ENCODE measurements around the gene ATPAF2.

- TF ChIP-seq EP300 (IDR thresholded peaks at IDR 0.05; ENCODE audit: borderline replicate concordance), result no peak
- TF ChIP-seq EGR1 (IDR thresholded peaks at IDR 0.05), result no peak
- no peak for TF ChIP-seq YY1 (IDR thresholded peaks at IDR 0.05; ENCODE audit: low read depth)
- TF ChIP-seq, protein P1, sequence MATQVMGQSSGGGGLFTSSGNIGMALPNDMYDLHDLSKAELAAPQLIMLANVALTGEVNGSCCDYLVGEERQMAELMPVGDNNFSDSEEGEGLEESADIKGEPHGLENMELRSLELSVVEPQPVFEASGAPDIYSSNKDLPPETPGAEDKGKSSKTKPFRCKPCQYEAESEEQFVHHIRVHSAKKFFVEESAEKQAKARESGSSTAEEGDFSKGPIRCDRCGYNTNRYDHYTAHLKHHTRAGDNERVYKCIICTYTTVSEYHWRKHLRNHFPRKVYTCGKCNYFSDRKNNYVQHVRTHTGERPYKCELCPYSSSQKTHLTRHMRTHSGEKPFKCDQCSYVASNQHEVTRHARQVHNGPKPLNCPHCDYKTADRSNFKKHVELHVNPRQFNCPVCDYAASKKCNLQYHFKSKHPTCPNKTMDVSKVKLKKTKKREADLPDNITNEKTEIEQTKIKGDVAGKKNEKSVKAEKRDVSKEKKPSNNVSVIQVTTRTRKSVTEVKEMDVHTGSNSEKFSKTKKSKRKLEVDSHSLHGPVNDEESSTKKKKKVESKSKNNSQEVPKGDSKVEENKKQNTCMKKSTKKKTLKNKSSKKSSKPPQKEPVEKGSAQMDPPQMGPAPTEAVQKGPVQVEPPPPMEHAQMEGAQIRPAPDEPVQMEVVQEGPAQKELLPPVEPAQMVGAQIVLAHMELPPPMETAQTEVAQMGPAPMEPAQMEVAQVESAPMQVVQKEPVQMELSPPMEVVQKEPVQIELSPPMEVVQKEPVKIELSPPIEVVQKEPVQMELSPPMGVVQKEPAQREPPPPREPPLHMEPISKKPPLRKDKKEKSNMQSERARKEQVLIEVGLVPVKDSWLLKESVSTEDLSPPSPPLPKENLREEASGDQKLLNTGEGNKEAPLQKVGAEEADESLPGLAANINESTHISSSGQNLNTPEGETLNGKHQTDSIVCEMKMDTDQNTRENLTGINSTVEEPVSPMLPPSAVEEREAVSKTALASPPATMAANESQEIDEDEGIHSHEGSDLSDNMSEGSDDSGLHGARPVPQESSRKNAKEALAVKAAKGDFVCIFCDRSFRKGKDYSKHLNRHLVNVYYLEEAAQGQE (IDR thresholded peaks at IDR 0.05; ENCODE audit: low read depth), result no peak
Observed at GRCh38 chr17:17999364-18000029, 39.5 kb downstream of the ATPAF2 start.
